GM18867 (cell line): ENCODE results near the gene SELENBP1.
"Not testable (repeated sequence)": the region's sequence is repeated elsewhere in the genome, so short reads cannot be mapped to it uniquely, and the experiment has no call there.

Experiments
- ATAC-seq: cut with Tn5 transposase; IDR thresholded peaks from one replicate; pipeline ENCODE4 v1.9.1; 2021; ENCODE audit warnings: mild to moderate bottlenecking, moderate library complexity; ENCODE audit not compliant: unreplicated experiment

The SELENBP1 gene

DNA sequence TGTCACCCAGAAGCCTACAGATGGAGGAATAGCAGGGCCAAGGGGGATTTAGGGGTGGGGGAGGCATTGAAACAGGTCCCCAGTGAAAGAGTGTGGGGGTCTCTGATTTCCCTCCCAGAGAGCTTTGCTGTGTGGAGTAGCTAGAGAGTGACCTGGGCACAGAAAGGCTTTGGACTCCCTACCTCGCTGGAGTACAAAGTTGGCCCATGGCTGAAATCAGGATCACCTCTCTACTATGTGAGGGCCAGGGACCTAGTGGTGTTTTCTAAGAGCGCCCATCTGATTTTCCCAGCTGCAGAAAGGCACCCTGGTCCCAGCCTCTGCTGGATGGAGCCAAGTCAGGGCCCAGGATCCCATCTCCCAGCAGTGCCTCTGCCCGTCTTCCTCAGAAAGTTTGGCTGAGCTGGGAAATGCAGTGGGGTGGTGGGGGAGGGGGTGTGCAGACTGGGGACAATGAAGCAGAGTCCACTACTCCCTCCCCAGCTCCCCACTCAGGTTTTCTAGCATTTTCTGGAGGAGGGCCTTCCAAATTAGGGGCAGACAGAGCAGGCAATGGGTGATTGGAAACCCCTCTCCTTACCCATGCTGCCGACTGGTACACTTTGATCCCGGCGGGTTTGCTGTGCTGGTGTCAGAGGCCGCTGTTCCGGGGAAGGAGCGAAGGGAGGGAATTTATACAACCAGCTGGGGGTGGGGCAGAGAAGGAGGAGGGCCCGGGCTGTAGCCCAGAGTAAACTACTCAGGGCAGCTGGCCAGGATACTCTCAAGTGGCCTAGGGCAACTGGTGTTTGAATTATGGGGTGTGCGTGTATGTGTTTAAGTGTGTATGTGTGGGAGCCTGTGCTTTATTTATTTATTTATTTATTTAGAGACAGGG is at the start of gene SELENBP1:
SELENBP1 (minus strand) TSS at position 648 of the 877 bp plus-strand sequence; CDS start at position 584, 64 bp downstream.
- no peak for ATAC-seq

- no peak for ATAC-seq
Measured at GRCh38 chr1:151419819-151420218, 47.3 kb upstream of the SELENBP1 start.

DNA sequence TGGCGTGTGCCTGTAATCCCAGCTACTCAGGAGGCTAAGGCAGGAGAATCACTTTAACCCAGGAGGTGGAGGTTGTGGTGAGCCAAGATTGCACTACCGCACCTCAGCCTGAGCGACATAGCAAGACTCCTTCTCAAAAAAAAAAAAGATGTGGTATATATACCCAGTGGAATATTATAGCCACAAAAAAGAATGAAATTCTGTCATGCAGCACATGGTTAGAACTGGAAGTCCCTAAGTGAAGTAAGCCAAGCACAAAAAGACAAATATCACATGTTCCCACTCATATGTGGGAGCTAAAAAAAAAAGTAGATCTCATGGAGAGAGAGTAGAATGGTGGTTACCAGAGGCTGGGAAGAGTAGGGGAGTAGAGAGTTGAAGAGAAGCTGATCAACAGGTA is 45.6 kb upstream of the SELENBP1 start:
- ATAC-seq: no peak

DNA sequence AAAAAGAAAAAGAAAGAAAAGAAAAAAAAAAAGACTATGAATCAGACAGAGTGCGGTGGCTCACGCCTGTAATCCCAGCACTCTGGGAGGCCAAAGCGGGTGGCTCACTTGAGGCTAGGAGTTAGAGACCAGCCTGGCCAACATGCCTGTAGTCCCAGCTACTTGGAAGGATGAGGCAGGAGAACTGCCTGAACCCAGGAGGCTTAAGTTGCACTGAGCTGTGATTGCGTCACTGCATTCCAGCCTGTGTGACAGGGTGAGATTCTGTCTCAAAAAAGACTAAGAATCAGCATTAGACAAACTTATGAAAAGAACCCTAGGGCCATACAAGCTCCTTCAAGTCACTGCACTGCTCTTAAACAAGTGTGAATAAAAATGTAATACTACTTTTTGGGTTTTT is 43.7 kb upstream of the SELENBP1 start:
- ATAC-seq: no peak

- no peak for ATAC-seq
Measured at GRCh38 chr1:151411884-151412283, 39.4 kb upstream of the SELENBP1 start.

GRCh38 chr1:151408891-151409290 is 36.4 kb upstream of the SELENBP1 start:
- no peak for ATAC-seq

GRCh38 chr1:151407304-151407703 is 34.8 kb upstream of the SELENBP1 start:
- ATAC-seq: no peak

DNA sequence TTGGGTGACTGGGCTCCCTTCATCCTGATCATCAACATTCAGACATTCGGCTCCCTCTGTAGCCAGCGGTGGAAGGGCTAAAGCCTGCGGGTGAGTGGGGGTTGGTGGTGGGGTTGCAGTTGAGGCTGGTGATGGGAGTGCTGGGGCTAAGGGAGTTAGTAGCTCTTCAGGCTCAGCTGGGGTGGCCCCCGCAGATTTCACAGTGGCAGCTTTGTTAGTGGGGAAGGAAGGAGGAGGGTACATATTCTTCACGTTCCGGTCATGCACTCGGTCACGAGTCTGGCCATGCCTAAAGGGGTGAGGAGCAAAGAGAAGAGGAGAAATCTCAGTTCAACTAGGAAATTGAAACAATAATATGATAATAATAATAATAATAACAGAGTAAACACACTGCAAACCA is 33.7 kb upstream of the SELENBP1 start:
- ATAC-seq: no peak

DNA sequence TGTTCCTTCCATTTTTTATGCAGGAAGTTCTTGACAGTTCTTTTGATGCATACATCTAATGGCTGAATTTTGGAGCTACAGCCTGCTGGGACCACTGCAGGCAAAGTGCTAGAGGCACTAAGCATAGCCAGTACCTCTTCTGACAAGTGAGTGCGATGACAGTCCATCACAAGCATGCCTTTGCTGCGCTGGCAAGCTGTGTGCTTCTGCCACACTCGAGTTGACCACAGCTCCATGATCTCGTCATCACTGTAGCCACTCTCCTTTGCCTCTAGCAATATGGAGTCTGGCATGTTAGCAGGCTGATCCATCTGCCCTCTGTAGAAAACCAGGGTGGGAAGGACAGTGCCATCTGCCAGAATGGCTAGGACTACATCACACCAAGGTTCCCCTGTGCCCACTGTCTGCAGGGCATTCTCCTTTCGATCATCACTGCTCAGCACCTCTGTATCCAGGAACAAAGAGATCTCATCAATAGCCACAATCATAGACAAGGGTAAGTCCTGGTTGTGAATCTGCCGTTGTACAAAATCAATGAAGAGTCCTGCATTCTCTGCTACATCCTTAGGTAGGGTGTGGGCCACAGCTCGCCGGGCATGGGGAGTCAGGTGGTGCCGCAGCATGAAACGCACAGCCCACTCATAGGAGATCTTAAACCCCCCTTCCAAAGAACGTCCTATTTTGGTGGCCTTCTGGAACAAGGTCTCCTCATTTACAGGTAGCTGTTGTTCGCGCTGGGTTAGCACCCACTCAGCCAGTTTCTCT is 32.9 kb upstream of the SELENBP1 start:
- ATAC-seq: no peak

GRCh38 chr1:151403612-151404011 is 31.1 kb upstream of the SELENBP1 start:
- no peak for ATAC-seq

DNA sequence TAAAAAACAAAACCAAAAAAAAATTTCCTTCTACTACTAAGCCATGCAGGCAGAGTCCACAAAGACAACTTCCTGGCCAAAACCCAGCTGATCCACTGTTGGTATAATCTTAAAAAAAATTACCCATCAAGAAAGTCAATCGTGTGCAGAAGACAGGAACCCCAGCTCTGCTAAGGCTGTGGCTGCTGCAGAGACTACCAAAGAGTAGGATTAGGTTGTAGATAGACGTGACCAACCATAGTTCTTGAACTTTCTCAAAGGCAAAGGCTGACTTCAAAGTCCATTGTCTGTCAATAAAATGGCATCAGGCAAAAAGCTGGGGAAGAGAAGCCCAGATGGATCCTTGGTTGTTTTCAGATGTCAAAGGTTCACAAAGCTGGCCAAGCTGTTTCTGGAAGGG is 30.3 kb upstream of the SELENBP1 start:
- no peak for ATAC-seq

DNA sequence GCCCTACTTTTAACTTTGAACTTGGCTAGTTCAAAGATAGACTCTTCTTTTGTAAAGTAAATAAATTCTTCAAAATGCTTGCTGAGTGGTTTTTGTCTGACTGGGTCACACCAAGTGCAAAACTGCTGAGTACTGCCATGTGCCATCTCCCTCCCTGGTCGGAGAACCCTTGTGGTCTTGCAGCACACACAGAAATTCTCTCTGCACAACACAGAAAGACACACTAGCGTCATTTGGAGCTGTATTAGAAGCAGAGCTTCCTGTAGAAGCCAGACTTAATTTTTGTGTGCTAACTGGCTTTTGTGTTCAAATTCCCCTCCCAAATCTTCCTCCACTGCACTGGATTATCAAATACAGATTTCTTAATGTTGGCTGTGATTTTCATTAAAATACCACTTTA is 29.4 kb upstream of the SELENBP1 start:
- no peak for ATAC-seq

- no peak for ATAC-seq
Measured at GRCh38 chr1:151401125-151401788, 28.8 kb upstream of the SELENBP1 start.

DNA sequence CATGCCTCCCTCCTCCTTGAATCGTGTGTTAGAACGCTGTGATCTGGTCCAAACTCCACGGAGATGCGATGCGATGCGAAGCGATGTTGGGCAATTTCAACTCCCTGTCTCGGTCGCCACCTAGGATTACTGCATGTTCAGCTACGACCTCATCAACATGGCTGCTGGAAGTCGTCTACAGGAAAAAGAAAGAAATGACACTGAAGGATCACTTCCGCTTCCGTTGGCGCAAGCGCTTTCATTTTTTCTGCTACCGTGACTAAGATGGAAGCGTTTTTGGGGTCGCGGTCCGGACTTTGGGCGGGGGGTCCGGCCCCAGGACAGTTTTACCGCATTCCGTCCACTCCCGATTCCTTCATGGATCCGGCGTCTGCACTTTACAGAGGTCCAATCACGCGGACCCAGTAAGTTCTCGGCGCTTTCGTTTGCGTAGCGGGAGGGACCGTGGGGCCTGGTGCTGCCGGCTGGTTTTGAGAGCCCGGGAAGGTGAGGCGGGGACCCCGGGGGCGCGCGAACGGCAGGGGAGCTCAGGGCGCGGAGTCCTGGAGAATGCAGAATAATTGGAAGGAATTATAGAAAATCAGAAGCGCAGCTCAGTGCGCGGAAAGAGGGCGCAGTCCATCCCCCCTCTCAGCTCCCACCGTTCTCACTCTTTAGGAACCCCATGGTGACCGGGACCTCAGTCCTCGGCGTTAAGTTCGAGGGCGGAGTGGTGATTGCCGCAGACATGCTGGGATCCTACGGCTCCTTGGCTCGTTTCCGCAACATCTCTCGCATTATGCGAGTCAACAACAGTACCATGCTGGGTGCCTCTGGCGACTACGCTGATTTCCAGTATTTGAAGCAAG is 27.0 kb upstream of the SELENBP1 start, which contains the start of gene PSMB4:
PSMB4 (plus strand) TSS at position 250 of the 848 bp plus-strand sequence; CDS start at position 265, 15 bp downstream.
- peak; percentile 89 for ATAC-seq

DNA sequence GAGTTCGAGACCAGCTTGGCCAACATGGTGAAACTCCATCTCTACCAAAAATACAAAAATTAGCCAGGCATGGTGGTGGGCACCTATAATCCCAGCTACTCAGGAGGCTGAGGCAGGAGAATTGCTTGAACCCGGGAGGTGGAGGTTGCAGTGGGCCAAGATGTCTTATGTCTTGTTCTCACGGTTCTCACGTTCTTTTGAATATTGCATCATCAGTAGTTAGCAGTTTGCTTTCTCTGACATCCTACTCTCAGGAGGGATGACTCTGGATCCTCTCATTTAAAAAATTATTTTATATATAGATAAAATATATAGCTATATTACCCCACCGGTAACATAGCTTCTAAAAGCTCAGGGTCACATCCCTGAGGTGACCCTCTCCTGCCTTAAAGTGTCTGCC is 23.8 kb upstream of the SELENBP1 start:
- ATAC-seq: not testable (repeated sequence)

- no peak for ATAC-seq
Measured at GRCh38 chr1:151393583-151393982, 21.1 kb upstream of the SELENBP1 start.

DNA sequence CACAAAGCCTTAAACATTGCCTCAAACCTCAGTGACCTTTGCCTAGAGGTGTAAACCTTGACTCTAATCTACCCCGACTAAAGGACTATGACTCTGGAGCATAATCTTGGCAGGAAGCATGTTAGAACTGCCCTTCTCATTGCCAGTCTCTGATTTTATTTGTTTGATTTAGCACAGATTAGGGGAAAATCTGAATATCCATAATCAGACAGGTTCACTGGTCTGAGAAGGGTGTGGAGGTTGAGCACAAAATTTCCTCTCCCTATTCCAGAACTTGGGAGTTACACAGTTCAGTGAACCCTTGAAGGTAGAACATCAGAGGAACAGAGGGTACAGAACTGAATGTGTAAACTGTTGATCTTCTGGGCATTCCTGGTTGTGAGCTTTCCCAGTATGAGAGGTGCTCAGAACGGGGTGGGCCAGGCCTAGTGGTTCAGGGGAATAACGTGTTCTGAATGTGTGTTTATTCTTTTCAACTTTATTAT is 18.6 kb upstream of the SELENBP1 start:
- no peak for ATAC-seq

DNA sequence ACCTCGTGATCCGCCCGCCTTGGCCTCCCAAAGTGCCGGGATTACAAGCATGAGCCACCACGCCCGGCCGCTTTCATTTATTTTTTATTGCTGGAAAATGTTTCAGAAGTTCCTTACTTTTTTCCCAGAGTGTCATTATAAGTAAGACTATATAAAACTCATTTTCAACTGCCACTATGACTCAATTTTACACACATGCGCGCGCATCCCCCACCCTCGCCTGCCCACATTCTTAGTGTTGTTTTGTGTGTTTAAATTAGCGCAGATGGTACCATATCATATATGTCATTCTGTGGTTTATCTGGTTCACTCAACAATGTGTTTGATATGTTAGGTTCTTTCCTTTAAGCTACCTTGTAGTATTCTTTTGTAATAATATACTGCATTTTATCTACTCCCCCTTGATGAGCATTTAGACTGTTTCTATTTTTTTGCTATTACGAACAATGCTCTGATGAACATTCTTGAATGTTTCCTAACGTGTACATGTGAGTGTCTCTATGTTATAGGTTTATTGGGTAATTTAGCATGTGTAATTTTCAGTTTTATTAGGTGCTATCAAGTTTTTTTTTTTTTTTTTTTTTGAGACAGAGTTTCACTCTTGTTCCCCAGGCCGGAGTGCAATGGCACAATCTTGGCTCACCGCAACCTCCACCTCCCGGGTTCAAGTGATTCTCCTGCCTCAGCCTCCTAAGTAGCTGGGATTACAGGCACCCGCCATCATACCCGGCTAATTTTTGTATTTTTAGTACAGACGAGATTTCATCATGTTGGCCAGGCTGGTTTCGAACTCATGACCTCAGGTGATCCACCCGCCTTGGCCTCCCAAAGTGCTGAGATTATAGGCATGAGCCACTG is 17.9 kb upstream of the SELENBP1 start:
- not testable (repeated sequence) for ATAC-seq

DNA sequence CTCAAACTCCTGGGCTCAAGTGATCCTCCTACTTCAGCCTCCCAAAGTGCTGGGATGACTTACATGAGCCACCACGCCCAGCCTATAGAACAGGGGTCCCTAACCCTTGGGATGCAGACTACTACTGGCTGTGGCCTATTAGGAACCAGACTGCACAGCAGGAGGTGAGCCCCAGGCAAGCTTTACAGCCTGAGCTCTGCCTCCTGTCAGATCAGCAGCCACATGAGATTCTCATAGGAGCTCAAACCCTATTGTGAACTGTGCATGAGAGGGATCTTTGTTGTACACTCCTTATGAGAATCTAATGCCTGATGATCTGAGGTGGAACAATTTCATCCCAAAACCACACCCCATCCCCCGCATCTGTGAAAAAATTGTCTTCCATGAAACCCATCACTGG is 13.5 kb upstream of the SELENBP1 start:
- no peak for ATAC-seq
